HG02840 (cell line): ENCODE data around the gene IFNL4.
"Not testable (repeated sequence)": the region's sequence is repeated elsewhere in the genome, so short reads cannot be mapped to it uniquely, and the experiment has no call there.

Experiments
- ATAC-seq: cut with Tn5 transposase; IDR thresholded peaks from one replicate; pipeline ENCODE4 v1.9.1; 2021; ENCODE audit warnings: mild to moderate bottlenecking, moderate library complexity, moderate number of reproducible peaks; ENCODE audit not compliant: unreplicated experiment, low FRiP score

IFNL4 gene

GRCh38 chr19:39248806-39249205 is at the start of gene IFNL4:
Gene IFNL4 (minus strand): TSS chr19:39248856.
- ATAC-seq = no peak

- no peak for ATAC-seq
Observed at GRCh38 chr19:39297931-39298634, 49.4 kb upstream of the IFNL4 start.

- ATAC-seq = no peak
Observed at GRCh38 chr19:39296906-39297305, 48.2 kb upstream of the IFNL4 start.

- ATAC-seq = no peak
Observed at GRCh38 chr19:39296055-39296645, 47.5 kb upstream of the IFNL4 start, which contains the start of gene IFNL1. Gene IFNL1 (plus strand): TSS chr19:39296407. CDS start chr19:39296422, 15 bp downstream.

GRCh38 chr19:39293394-39293793 is 44.7 kb upstream of the IFNL4 start:
- ATAC-seq = no peak

GRCh38 chr19:39284032-39284431 is 35.4 kb upstream of the IFNL4 start:
- ATAC-seq = no peak

GRCh38 chr19:39282021-39282420 is 33.4 kb upstream of the IFNL4 start:
- ATAC-seq = no peak

- ATAC-seq = no peak
Observed at GRCh38 chr19:39277598-39277997, 28.9 kb upstream of the IFNL4 start.

- ATAC-seq = no peak
Observed at GRCh38 chr19:39276740-39277139, 28.1 kb upstream of the IFNL4 start.

GRCh38 chr19:39275578-39275977 is 26.9 kb upstream of the IFNL4 start:
- no peak for ATAC-seq

GRCh38 chr19:39273859-39274258 is 25.2 kb upstream of the IFNL4 start:
- ATAC-seq = not testable (repeated sequence)

- ATAC-seq = no peak
Observed at GRCh38 chr19:39270036-39270871, 21.6 kb upstream of the IFNL4 start.

GRCh38 chr19:39269369-39269768 is 20.7 kb upstream of the IFNL4 start:
- not testable (repeated sequence) for ATAC-seq

- not testable (repeated sequence) for ATAC-seq
Observed at GRCh38 chr19:39268531-39269223, 20.0 kb upstream of the IFNL4 start.

GRCh38 chr19:39268085-39268484 is 19.4 kb upstream of the IFNL4 start, which contains the start of gene IFNL2:
Gene IFNL2 (plus strand): TSS chr19:39268396. CDS start chr19:39268569, 173 bp downstream.
- ATAC-seq = not testable (repeated sequence)

- no peak for ATAC-seq
Observed at GRCh38 chr19:39265321-39265916, 16.8 kb upstream of the IFNL4 start.

GRCh38 chr19:39264306-39265290 is 15.9 kb upstream of the IFNL4 start:
- ATAC-seq = no peak

GRCh38 chr19:39263912-39264305 is 15.3 kb upstream of the IFNL4 start:
- ATAC-seq = no peak

- ATAC-seq = no peak
Observed at GRCh38 chr19:39262496-39262895, 13.8 kb upstream of the IFNL4 start.
